GM21423 (cell line): ENCODE data around the gene TNIP2.
"Not testable (repeated sequence)": the region's sequence is repeated elsewhere in the genome, so short reads cannot be mapped to it uniquely, and the experiment has no call there.

Experiments
- ATAC-seq: cut with Tn5 transposase; IDR thresholded peaks from one replicate; pipeline ENCODE4 v1.9.1; 2021; ENCODE audit warnings: mild to moderate bottlenecking, moderate library complexity; ENCODE audit not compliant: unreplicated experiment

The TNIP2 gene

GRCh38 chr4:2745981-2746806, 9.9 kb downstream of the TNIP2 start:
- ATAC-seq = peak; percentile 84

GRCh38 chr4:2745516-2745915, 10.6 kb downstream of the TNIP2 start:
- no peak for ATAC-seq

- no peak for ATAC-seq
Observed at GRCh38 chr4:2744576-2745270, 11.4 kb downstream of the TNIP2 start.

- no peak for ATAC-seq
Observed at GRCh38 chr4:2743518-2744445, 12.4 kb downstream of the TNIP2 start.

GRCh38 chr4:2742823-2743517, 13.2 kb downstream of the TNIP2 start:
- ATAC-seq = no peak

GRCh38 chr4:2742081-2742822, 13.9 kb downstream of the TNIP2 start:
- ATAC-seq = no peak

GRCh38 chr4:2741626-2742025, 14.5 kb downstream of the TNIP2 start:
- no peak for ATAC-seq

GRCh38 chr4:2738296-2738695, 17.8 kb downstream of the TNIP2 start:
- ATAC-seq = not testable (repeated sequence)

- no peak for ATAC-seq
Observed at GRCh38 chr4:2735869-2736268, 20.3 kb downstream of the TNIP2 start.

GRCh38 chr4:2734612-2735011, 21.5 kb downstream of the TNIP2 start:
- ATAC-seq = no peak

- ATAC-seq = no peak
Observed at GRCh38 chr4:2733844-2734574, 22.1 kb downstream of the TNIP2 start.

- ATAC-seq = no peak
Observed at GRCh38 chr4:2733001-2733843, 22.9 kb downstream of the TNIP2 start.

GRCh38 chr4:2732526-2732925, 23.6 kb downstream of the TNIP2 start:
- no peak for ATAC-seq

GRCh38 chr4:2731907-2732317, 24.2 kb downstream of the TNIP2 start:
- no peak for ATAC-seq

GRCh38 chr4:2729533-2729875, 26.6 kb downstream of the TNIP2 start:
- ATAC-seq = no peak

- ATAC-seq = no peak
Observed at GRCh38 chr4:2728806-2729532, 27.2 kb downstream of the TNIP2 start.

GRCh38 chr4:2728221-2728620, 27.9 kb downstream of the TNIP2 start:
- ATAC-seq = no peak

GRCh38 chr4:2726881-2727280, 29.3 kb downstream of the TNIP2 start:
- not testable (repeated sequence) for ATAC-seq
